K562 (cell line): Measurements from ENCODE around the gene GPR162. TPM values are rescaled to one million over a fixed set of nuclear protein-coding genes. Genes with fewer than 3 reads are reported as not detected.
A peak's percentile ranks its signal among the peaks of the same experiment; 100 is the strongest.

ENCODE experiments used
- CHAMP1 ChIP-seq: fragments of 450-650 bp; IDR thresholded peaks from 2 replicates; pipeline ENCODE4 v1.6.1; 2016; ENCODE audit warnings: mild to moderate bottlenecking
- ELF1 ChIP-seq: fragments of 200-800 bp; sonication (Bioruptor generic); IDR thresholded peaks from 2 replicates; pipeline ENCODE4 v1.6.1; 2016; ENCODE audit warnings: missing genetic modification characterization, missing compliant biosample characterization
- HMG20A ChIP-seq: fragments of 450-650 bp; formaldehyde crosslinking; conservative IDR thresholded peaks from 2 replicates; pipeline ENCODE4 v1.4.0; 2020; ENCODE audit warnings: mild to moderate bottlenecking, mixed read lengths
- ILF3 ChIP-seq: fragments of 450-650 bp; IDR thresholded peaks from 2 replicates; pipeline ENCODE4 v1.6.1; 2018; ENCODE audit warnings: antibody characterized with exemption, mild to moderate bottlenecking, moderate library complexity, borderline replicate concordance
- JUNB ChIP-seq: fragments of 450-650 bp; formaldehyde crosslinking; conservative IDR thresholded peaks from 2 replicates; pipeline ENCODE4 v1.4.0; 2020; ENCODE audit warnings: mild to moderate bottlenecking
- KDM2B ChIP-seq: fragments of 250-450 bp; sonication (Bioruptor Pico); IDR thresholded peaks from 2 replicates; pipeline ENCODE4 v1.8.0; 2021; ENCODE audit warnings: mild to moderate bottlenecking, moderate library complexity
- REST ChIP-seq, 2 experiments: fragments of 450-650 bp; formaldehyde crosslinking in 1 of 2; IDR thresholded peaks; 2 replicates each; pipeline versions ENCODE4 v1.4.0 to v1.6.1; 2014 to 2020; ENCODE audit warnings: mild to moderate bottlenecking in 2 of 2, borderline replicate concordance in 1 of 2, low read depth in 1 of 2
- STAT6 ChIP-seq: sonication (generic); formaldehyde crosslinking; IDR thresholded peaks from 2 replicates; pipeline ENCODE4 v1.8.1; 2023; ENCODE audit warnings: mild to moderate bottlenecking, missing genetic modification reagents
- TRIM25 ChIP-seq: fragments of 450-650 bp; IDR thresholded peaks from 2 replicates; pipeline ENCODE4 v1.7.0; 2016; ENCODE audit warnings: borderline replicate concordance
- ZNF3 ChIP-seq: fragments of 250-450 bp; sonication (Bioruptor Pico); IDR thresholded peaks from 2 replicates; pipeline ENCODE4 v1.5.0; 2021; ENCODE audit warnings: mild to moderate bottlenecking, moderate library complexity
- polyA plus RNA-seq, 8 experiments: library from polyadenylated mRNA; depleted of rRNA in 4 of 8; stranded (reverse) in 5 of 8; unstranded in 3 of 8; fragments of >200 nt; fragmentation: Nextera tagmentation in 2 of 8; fragmentation: Illumina TruSeq in 1 of 8; extraction: Ambion mirVana in 2 of 8; extraction: Trizol in 1 of 8; gene quantifications; 2 replicates each; pipeline versions ENCODE4 v1.2.1 to v1.2.3, GENCODE V29; 2011 to 2014; ENCODE audit warnings: inconsistent platforms in 1 of 8, missing spikeins in 1 of 8
- total RNA-seq, 7 experiments: library from RNA; depleted of rRNA in 6 of 7; stranded (reverse); fragments of >200 nt in 6 of 7; fragmentation: Illumina TruSeq in 2 of 7; extraction: Trizol in 2 of 7; gene quantifications; 2 replicates each; pipeline versions ENCODE4 v1.2.1 to v1.2.3, GENCODE V29; 2011 to 2021; ENCODE audit warnings: low replicate concordance in 1 of 7

GPR162 gene
- total and polyA plus RNA-seq, 9 of the 15 experiments (the other 6 are each of a cell fraction or from before 2014, with no cell fraction given) = 0.65 to 1.8 (median 1.1) TPM; not detected in 2

- TF ChIP-seq REST (IDR thresholded peaks at IDR 0.05; ENCODE audit: borderline replicate concordance) (peak; percentile 26; the same call in 1 of the 2 replicates), REST (CRISPR knock-in tag; IDR thresholded peaks at IDR 0.05; ENCODE audit: low read depth) (no peak), ZNF3 (CRISPR knock-in tag) (no peak), ILF3 (no peak), TRIM25 (no peak), STAT6 (no peak), ELF1 (no peak), JUNB (CRISPR knock-in tag) (no peak), KDM2B (no peak), HMG20A (CRISPR knock-in tag) (no peak), CHAMP1 (no peak)
Observed at GRCh38 chr12:6827982-6828780, 6.6 kb downstream of the GPR162 start, which contains the start of gene P3H3 (continued).
